DOHH2 (cell line): ENCODE measurements around the gene NSMCE1.
A peak's percentile ranks its signal among the peaks of the same experiment; 100 is the strongest.
"Not testable (repeated sequence)": the region's sequence is repeated elsewhere in the genome, so short reads cannot be mapped to it uniquely, and the experiment has no call there.

Experiments
- H3F3A ChIP-seq: fragments of 200-600 bp; sonication (generic), shearing (Covaris generic); 2 replicates; pipeline ENCODE4 v1.6.0; 2016; ENCODE audit warnings: antibody characterized with exemption, mild to moderate bottlenecking; ENCODE audit not compliant: control insufficient read depth, insufficient read depth
- H3K27ac ChIP-seq: fragments of 200-600 bp; sonication (generic); 2 replicates; pipeline ENCODE4 v1.5.1; 2014; ENCODE audit warnings: low read depth, mild to moderate bottlenecking, low read length, moderate library complexity
- H3K27me3 ChIP-seq: fragments of 200-600 bp; sonication (generic); 2 replicates; pipeline ENCODE4 v1.6.1; 2014; ENCODE audit warnings: mild to moderate bottlenecking, low read length, mixed read lengths; ENCODE audit not compliant: control insufficient read depth
- H3K36me3 ChIP-seq: fragments of 200-600 bp; sonication (generic); 2 replicates; pipeline ENCODE4 v1.6.1; 2014; ENCODE audit warnings: mild to moderate bottlenecking, low read length, moderate library complexity, mixed read lengths; ENCODE audit not compliant: control insufficient read depth
- H3K4me1 ChIP-seq: fragments of 200-600 bp; sonication (generic); 2 replicates; pipeline ENCODE4 v1.6.1; 2014; ENCODE audit warnings: mild to moderate bottlenecking, low read length, mixed read lengths; ENCODE audit not compliant: control insufficient read depth
- H3K4me2 ChIP-seq: fragments of 200-600 bp; sonication (generic); 2 replicates; pipeline ENCODE4 v1.6.0; 2014; ENCODE audit warnings: mild to moderate bottlenecking, low read length, moderate library complexity
- H3K4me3 ChIP-seq: fragments of 200-600 bp; sonication (generic); 2 replicates; pipeline ENCODE4 v1.5.1; 2014; ENCODE audit warnings: mild to moderate bottlenecking, low read length, mixed read lengths
- H3K79me2 ChIP-seq: fragments of 200-600 bp; sonication (generic); 2 replicates; pipeline ENCODE4 v1.6.1; 2014; ENCODE audit warnings: mild to moderate bottlenecking, low read length, mixed read lengths; ENCODE audit not compliant: control insufficient read depth
- H3K9me2 ChIP-seq: fragments of 200-600 bp; sonication (generic); replicated peaks from 2 replicates; pipeline ENCODE4 v1.6.1; 2014; ENCODE audit warnings: mild to moderate bottlenecking, low read length, mixed read lengths; ENCODE audit not compliant: control insufficient read depth
- H3K9me3 ChIP-seq: fragments of 200-600 bp; sonication (generic); 2 replicates; pipeline ENCODE4 v1.6.1; 2014; ENCODE audit warnings: antibody characterized with exemption, low read length, mixed read lengths; ENCODE audit not compliant: control insufficient read depth, insufficient read depth
- H4K20me1 ChIP-seq: fragments of 200-600 bp; sonication (generic); 2 replicates; pipeline ENCODE4 v1.6.0; 2014; ENCODE audit warnings: low read depth, mild to moderate bottlenecking, antibody characterized with exemption, low read length, moderate library complexity; ENCODE audit not compliant: control insufficient read depth, insufficient read depth
- EZH2phosphoT487 ChIP-seq: fragments of 200-600 bp; sonication (generic); IDR thresholded peaks from 2 replicates; pipeline ENCODE4 v1.6.1; 2017; ENCODE audit warnings: borderline replicate concordance, mild to moderate bottlenecking, antibody characterized with exemption, low read length, moderate library complexity, mixed read lengths
- TF ChIP-seq, protein P1 (sequence below): fragments of 200-600 bp; sonication (generic); IDR thresholded peaks from one replicate; pipeline ENCODE4 v1.5.1; 2014; ENCODE audit warnings: antibody characterized with exemption, mild to moderate bottlenecking, low read depth, low read length; ENCODE audit not compliant: poor library complexity, severe bottlenecking

Gene NSMCE1

DNA sequence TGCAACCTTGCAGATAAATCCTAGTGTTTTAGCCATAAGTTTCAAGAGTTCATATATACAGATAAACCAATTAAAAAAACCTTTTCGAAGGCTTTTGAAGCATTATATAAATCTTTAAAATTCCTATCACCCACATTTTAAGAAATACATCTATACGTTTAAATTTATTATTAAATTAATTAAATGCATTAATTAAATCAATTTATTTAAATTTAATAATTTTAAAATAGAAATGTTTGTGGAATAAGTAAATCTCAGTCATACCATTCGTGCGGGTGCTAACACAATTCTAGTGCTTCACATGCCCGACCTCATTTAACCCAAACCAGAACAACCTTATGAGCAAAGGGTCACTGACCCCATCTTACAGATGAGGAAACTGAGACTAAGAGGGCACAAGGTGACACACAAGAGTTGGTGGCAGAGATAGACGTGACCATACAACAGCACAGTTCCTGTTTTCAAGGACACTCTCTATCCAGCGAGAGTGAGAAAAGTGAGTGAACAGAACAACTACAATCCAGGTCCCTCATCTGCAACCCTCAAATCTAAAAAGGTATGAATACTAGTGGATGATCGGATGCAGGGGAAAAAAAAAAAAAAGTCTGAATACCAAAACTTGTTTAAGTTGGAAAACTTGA is 1.4 kb downstream of the NSMCE1 start:
- H3K9me3 ChIP-seq, result no peaks in the 10 kb centered on the region
- peaks cover 33% of the 10 kb centered on the region for H3F3A ChIP-seq
- no peaks in the 10 kb centered on the region for H3K27me3 ChIP-seq
- H3K36me3 ChIP-seq, result peaks cover 9% of the 10 kb centered on the region; the same call in 1 of the 2 replicates
- H3K4me2 ChIP-seq, result peak overlapping the region; percentile 87
- H3K4me3 ChIP-seq, result peak overlapping the region; percentile 83
- no peaks in the 10 kb centered on the region for H3K9me2 ChIP-seq
- H3K4me1 ChIP-seq, result peaks cover 90% of the 10 kb centered on the region
- peak overlapping the region; percentile 80 for H3K27ac ChIP-seq
- H3K79me2 ChIP-seq, result peaks cover 46% of the 10 kb centered on the region
- TF ChIP-seq EZH2phosphoT487, result no peak
- no peaks in the 10 kb centered on the region for H4K20me1 ChIP-seq

DNA sequence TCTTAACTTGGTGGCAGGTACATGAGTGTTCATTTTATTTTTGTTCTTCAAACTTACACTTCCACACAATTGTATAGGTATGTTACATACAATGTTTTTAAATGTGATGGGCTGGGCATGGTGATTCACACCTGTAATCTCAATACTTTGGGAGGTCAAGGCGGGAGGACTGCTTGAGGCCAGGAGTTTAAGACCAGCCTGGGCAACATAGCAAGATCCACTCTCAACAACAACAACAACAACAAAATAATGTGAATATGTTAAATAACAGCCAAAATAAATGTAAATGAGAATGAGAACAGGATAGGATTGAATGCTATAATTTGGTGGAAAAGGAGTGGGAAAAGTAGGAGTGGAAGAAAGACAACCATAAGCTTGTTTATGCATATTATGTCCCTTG is 2.6 kb downstream of the NSMCE1 start:
- no peaks in the 10 kb centered on the region for H3K9me3 ChIP-seq
- peaks cover 25% of the 10 kb centered on the region for H3F3A ChIP-seq
- peaks cover 53% of the 10 kb centered on the region for H3K79me2 ChIP-seq
- H4K20me1 ChIP-seq, result no peaks in the 10 kb centered on the region
- H3K36me3 ChIP-seq, result peaks cover 9% of the 10 kb centered on the region; the same call in 1 of the 2 replicates
- no peaks in the 10 kb centered on the region for H3K27me3 ChIP-seq
- peaks cover 86% of the 10 kb centered on the region for H3K4me1 ChIP-seq
- H3K4me3 ChIP-seq, result peak overlapping the region; percentile 44; the same call in 1 of the 2 replicates
- TF ChIP-seq, protein P1, sequence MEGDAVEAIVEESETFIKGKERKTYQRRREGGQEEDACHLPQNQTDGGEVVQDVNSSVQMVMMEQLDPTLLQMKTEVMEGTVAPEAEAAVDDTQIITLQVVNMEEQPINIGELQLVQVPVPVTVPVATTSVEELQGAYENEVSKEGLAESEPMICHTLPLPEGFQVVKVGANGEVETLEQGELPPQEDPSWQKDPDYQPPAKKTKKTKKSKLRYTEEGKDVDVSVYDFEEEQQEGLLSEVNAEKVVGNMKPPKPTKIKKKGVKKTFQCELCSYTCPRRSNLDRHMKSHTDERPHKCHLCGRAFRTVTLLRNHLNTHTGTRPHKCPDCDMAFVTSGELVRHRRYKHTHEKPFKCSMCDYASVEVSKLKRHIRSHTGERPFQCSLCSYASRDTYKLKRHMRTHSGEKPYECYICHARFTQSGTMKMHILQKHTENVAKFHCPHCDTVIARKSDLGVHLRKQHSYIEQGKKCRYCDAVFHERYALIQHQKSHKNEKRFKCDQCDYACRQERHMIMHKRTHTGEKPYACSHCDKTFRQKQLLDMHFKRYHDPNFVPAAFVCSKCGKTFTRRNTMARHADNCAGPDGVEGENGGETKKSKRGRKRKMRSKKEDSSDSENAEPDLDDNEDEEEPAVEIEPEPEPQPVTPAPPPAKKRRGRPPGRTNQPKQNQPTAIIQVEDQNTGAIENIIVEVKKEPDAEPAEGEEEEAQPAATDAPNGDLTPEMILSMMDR, result no peak
- no peak for TF ChIP-seq EZH2phosphoT487
- H3K4me2 ChIP-seq, result peak overlapping the region; percentile 67
- H3K9me2 ChIP-seq, result no peaks in the 10 kb centered on the region
- H3K27ac ChIP-seq, result peak overlapping the region; percentile 31

DNA sequence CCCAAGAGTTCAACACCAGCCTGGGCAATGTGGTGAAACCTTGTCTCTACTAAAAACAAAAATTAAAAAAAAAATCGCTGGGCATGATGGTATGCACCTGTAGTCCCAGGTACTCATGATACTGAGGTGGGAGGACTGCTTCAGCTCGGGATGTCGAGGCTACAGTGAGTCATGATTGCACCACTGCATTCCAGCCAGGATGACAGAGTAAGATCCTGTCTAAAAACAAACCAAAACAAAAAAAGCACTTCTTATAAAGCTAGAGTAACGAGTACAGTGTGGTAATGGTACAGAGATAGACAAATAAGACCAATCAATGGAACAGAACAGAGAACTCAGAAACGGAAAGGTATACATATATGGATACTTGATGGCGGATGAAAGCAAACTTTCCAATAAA is 4.4 kb downstream of the NSMCE1 start:
- Histone ChIP-seq H3F3A (peaks cover 9% of the 10 kb centered on the region), H3K9me3 (no peaks in the 10 kb centered on the region), H3K79me2 (peaks cover 58% of the 10 kb centered on the region), H3K9me2 (no peaks in the 10 kb centered on the region), H3K27me3 (no peaks in the 10 kb centered on the region), H3K27ac (no peak overlapping the region), H3K36me3 (peaks cover 9% of the 10 kb centered on the region; the same call in 1 of the 2 replicates), H3K4me3 (no peak overlapping the region), H3K4me1 (peaks cover 68% of the 10 kb centered on the region), H4K20me1 (no peaks in the 10 kb centered on the region), H3K4me2 (peak overlapping the region; percentile 67; the same call in 1 of the 2 replicates)
- TF ChIP-seq, protein P1, result no peak
- no peak for TF ChIP-seq EZH2phosphoT487

DNA sequence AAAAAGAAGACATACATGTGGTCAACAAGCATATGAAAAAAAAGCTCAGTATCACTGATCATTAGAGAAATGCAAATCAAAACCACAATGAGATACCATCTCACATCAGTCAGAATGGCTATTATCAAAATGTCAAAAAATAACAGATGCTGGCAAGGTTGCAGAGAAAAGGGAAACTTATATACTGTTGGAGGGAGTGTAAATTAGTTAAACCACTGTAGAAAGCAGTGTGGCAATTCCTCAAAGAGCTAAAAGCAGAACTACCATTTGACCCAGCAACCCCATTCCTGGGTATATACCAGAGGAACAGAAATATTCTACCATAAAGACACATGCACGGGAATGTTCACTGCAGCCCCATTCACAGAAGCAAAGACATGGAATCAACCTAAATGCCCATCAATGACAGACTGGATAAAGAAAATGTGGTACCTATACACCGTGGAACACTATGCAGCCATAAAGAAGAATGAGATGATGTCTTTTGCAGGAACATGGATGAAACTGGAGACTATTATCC is 5.6 kb downstream of the NSMCE1 start:
- H3K9me2 ChIP-seq, H3K9me3 ChIP-seq, H3K36me3 ChIP-seq, H3K27me3 ChIP-seq, H3F3A ChIP-seq, H4K20me1 ChIP-seq: not testable (repeated sequence)
- peak overlapping the region; percentile 61 for H3K4me2 ChIP-seq
- H3K4me1 ChIP-seq, result peaks cover 62% of the 10 kb centered on the region
- H3K27ac ChIP-seq, result peak overlapping the region; percentile 42
- peak overlapping the region; percentile 29 for H3K4me3 ChIP-seq
- H3K79me2 ChIP-seq, result peaks cover 51% of the 10 kb centered on the region
